A673 (cell line): Measurements from ENCODE around the gene TACR2. TPM values are rescaled to one million over a fixed set of nuclear protein-coding genes. Genes with fewer than 3 reads are reported as not detected.

Experiments
- BruUV-seq: library from RNA; stranded (reverse); fragments of 400-500 nt; replicated peaks from 2 replicates; lab custom pipeline; 2021; lab: Mats Ljungman, UMichigan
- CTCF ChIA-PET: fragments of 300-600 bp; sonication (Branson Sonifier 250); formaldehyde crosslinking; loops from one replicate; lab custom pipeline; 2022; ENCODE audit warnings: antibody characterized with exemption; lab: Charles Lee
- POLR2A ChIA-PET: fragments of 300-600 bp; sonication (Branson Sonifier 250); formaldehyde crosslinking; loops from one replicate; lab custom pipeline; 2022; ENCODE audit warnings: antibody characterized with exemption; ENCODE audit not compliant: low non-redundant PET; lab: Charles Lee
- DNase-seq: peaks from one replicate; pipeline ENCODE4 v3.0.0-alpha.2; 2015; ENCODE audit warnings: low spot score
- H3K27ac ChIP-seq: fragments of 200-600 bp; sonication (generic); 2 replicates; pipeline ENCODE4 v1.5.1; 2016; ENCODE audit warnings: mixed run types, low read depth, mild to moderate bottlenecking, mixed read lengths, antibody characterized with exemption, low read length; ENCODE audit not compliant: poor library complexity, severe bottlenecking
- H3K27me3 ChIP-seq: fragments of 200-600 bp; sonication (generic); replicated peaks from 2 replicates; pipeline ENCODE4 v1.6.1; 2017; ENCODE audit warnings: mixed run types, low read depth, mild to moderate bottlenecking, mixed read lengths, antibody characterized with exemption, low read length; ENCODE audit not compliant: insufficient read depth, poor library complexity
- H3K36me3 ChIP-seq: fragments of 200-600 bp; sonication (generic); 2 replicates; pipeline ENCODE4 v1.6.1; 2016; ENCODE audit warnings: mixed run types, mild to moderate bottlenecking, mixed read lengths, antibody characterized with exemption, low read length; ENCODE audit not compliant: insufficient read depth, poor library complexity, severe bottlenecking
- H3K4me1 ChIP-seq: fragments of 200-600 bp; sonication (generic); 2 replicates; pipeline ENCODE4 v1.6.1; 2017; ENCODE audit warnings: mixed run types, mild to moderate bottlenecking, mixed read lengths, antibody characterized with exemption, low read length; ENCODE audit not compliant: insufficient read depth, poor library complexity, severe bottlenecking
- H3K4me3 ChIP-seq: fragments of 200-600 bp; sonication (generic); 2 replicates; pipeline ENCODE4 v1.5.1; 2016; ENCODE audit warnings: low read depth, mixed run types, mild to moderate bottlenecking, mixed read lengths, low read length; ENCODE audit not compliant: poor library complexity, severe bottlenecking
- H3K9me3 ChIP-seq: fragments of 200-600 bp; sonication (generic); 2 replicates; pipeline ENCODE4 v1.6.1; 2016; ENCODE audit warnings: mixed run types, low read depth, mild to moderate bottlenecking, mixed read lengths, antibody characterized with exemption, low read length; ENCODE audit not compliant: poor library complexity, severe bottlenecking
- EZH2 ChIP-seq: fragments of 200-600 bp; sonication (generic); IDR thresholded peaks from 2 replicates; pipeline ENCODE4 v1.6.1; 2017; ENCODE audit warnings: borderline replicate concordance, low read depth, mild to moderate bottlenecking, mixed read lengths, antibody characterized with exemption, low read length; ENCODE audit not compliant: poor library complexity, severe bottlenecking
- intact Hi-C: fragments of 100-400 bp; cut with micrococcal nuclease; formaldehyde crosslinking; loops from one replicate; pipeline ENCODE4 v1.10.0; 2022; ENCODE audit not compliant: unreplicated experiment
- total RNA-seq: library from RNA; stranded (reverse); gene quantifications from 2 replicates; pipeline ENCODE4 v1.2.3, GENCODE V29; 2021
- TF ChIP-seq, protein P1 (sequence below): fragments of 300-800, 200-600 bp; sonication (generic); conservative IDR thresholded peaks from 2 replicates; pipeline ENCODE4 v1.5.1; 2017; ENCODE audit warnings: low read depth, mild to moderate bottlenecking, antibody characterized with exemption, low read length, moderate library complexity, mixed read lengths

The TACR2 gene
- total RNA-seq, 1 experiment from 2014 or later: 0.21 TPM

DNA sequence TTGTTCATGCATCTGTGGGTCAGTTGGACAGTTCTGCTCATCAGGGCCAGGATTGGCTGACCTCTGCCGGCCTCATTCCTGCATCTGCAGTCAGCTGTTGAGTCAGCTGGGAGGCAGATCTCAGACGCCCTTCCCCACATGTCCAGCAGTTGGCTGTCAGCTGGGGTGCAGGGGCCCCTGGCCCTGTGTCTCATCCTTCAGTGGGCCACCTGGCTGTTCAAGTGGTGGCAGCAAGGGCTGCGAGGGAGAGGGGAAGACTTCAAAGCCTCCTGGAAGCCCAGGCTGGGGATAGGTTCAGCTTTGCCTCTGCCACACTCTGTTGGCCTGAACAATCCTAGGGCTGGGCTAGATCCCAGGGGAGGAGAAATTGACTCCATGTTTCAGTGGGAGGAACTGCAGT lies 33.2 kb downstream of the TACR2 start:
- H3K36me3 ChIP-seq: peaks cover 50% of the 10 kb centered on the region
- H3K27ac ChIP-seq: no peak overlapping the region
- ChIA-PET POLR2A (no interaction called here), CTCF (no interaction called here)
- DNase-seq: no peak
- intact Hi-C loops: no loop called here
- no TSS peak for BruUV-seq
- H3K4me1 ChIP-seq: no peaks in the 10 kb centered on the region
- no peak overlapping the region for H3K4me3 ChIP-seq
- no peak for TF ChIP-seq EZH2
- TF ChIP-seq, protein P1, sequence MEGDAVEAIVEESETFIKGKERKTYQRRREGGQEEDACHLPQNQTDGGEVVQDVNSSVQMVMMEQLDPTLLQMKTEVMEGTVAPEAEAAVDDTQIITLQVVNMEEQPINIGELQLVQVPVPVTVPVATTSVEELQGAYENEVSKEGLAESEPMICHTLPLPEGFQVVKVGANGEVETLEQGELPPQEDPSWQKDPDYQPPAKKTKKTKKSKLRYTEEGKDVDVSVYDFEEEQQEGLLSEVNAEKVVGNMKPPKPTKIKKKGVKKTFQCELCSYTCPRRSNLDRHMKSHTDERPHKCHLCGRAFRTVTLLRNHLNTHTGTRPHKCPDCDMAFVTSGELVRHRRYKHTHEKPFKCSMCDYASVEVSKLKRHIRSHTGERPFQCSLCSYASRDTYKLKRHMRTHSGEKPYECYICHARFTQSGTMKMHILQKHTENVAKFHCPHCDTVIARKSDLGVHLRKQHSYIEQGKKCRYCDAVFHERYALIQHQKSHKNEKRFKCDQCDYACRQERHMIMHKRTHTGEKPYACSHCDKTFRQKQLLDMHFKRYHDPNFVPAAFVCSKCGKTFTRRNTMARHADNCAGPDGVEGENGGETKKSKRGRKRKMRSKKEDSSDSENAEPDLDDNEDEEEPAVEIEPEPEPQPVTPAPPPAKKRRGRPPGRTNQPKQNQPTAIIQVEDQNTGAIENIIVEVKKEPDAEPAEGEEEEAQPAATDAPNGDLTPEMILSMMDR: no peak
- H3K27me3 ChIP-seq: no peaks in the 10 kb centered on the region
- no peaks in the 10 kb centered on the region for H3K9me3 ChIP-seq

- TF ChIP-seq, protein P1: no peak
- TF ChIP-seq EZH2: no peak
- no peaks in the 10 kb centered on the region for H3K4me1 ChIP-seq
- POLR2A ChIA-PET: no interaction called here
- peaks cover 47% of the 10 kb centered on the region for H3K36me3 ChIP-seq
- intact Hi-C loops: no loop called here
- H3K4me3 ChIP-seq: no peak overlapping the region
- no peak for DNase-seq
- no TSS peak for BruUV-seq
- no peaks in the 10 kb centered on the region for H3K27me3 ChIP-seq
- no peaks in the 10 kb centered on the region for H3K9me3 ChIP-seq
- CTCF ChIA-PET: no interaction called here
- H3K27ac ChIP-seq: no peak overlapping the region
Observed at GRCh38 chr10:69382382-69383117, 34.2 kb downstream of the TACR2 start.

DNA sequence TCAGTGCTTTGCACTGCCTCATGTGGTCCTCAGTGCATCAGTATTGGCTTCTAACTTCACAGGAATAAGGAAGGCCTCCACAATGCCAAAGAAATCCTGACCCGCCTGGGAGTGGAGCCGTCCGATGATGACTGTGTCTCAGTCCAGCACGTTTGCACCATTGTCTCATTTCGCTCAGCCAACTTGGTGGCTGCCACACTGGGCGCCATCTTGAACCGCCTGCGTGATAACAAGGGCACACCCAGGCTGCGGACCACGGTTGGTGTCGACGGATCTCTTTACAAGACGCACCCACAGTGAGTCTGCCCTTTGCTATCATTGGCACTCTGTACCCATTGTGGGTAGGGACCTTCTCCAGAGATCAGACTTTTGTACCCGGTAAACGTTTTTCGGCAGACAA lies 36.9 kb downstream of the TACR2 start:
- TF ChIP-seq, protein P1: no peak
- no peak for TF ChIP-seq EZH2
- Histone ChIP-seq H3K9me3 (no peaks in the 10 kb centered on the region), H3K27ac (no peak overlapping the region), H3K36me3 (peaks cover 41% of the 10 kb centered on the region), H3K4me3 (no peak overlapping the region), H3K27me3 (no peaks in the 10 kb centered on the region), H3K4me1 (peaks cover 5% of the 10 kb centered on the region)
- BruUV-seq: no TSS peak
- POLR2A ChIA-PET: no interaction called here
- intact Hi-C loops: no loop called here
- DNase-seq: no peak
- CTCF ChIA-PET: no interaction called here
